SK-N-SH treated with all-trans-retinoic acid at 6 μM for 48 hours (cell line): ENCODE results near the gene TCF21.

Experiments
- ATAC-seq: fragments of 200-7000 bp; cut with Tn5 transposase; 3 replicates; pipeline ENCODE4 v1.9.1; 2020; ENCODE audit warnings: mild to moderate bottlenecking, moderate library complexity
- ARNTL ChIP-seq: fragments of 450-650 bp; formaldehyde crosslinking; IDR thresholded peaks from 2 replicates; pipeline ENCODE4 v1.5.0; 2020; ENCODE audit warnings: low read depth, mild to moderate bottlenecking, moderate library complexity, borderline replicate concordance
- BACH2 ChIP-seq: fragments of 250-450 bp; sonication (Bioruptor Pico); IDR thresholded peaks from 2 replicates; pipeline ENCODE4 v1.9.0; 2021; ENCODE audit warnings: mild to moderate bottlenecking, borderline replicate concordance
- CSDC2 ChIP-seq: fragments of 250-450 bp; sonication (Bioruptor Pico); IDR thresholded peaks from 2 replicates; pipeline ENCODE4 v1.5.0; 2020; ENCODE audit warnings: mild to moderate bottlenecking, moderate library complexity
- CSRNP3 ChIP-seq: fragments of 250-450 bp; sonication (Bioruptor Pico); IDR thresholded peaks from 2 replicates; pipeline ENCODE4 v1.5.1; 2021; ENCODE audit warnings: mild to moderate bottlenecking, moderate library complexity
- ESRRG ChIP-seq: fragments of 250-450 bp; sonication (Bioruptor Pico); IDR thresholded peaks from 2 replicates; pipeline ENCODE4 v1.6.1; 2021; ENCODE audit warnings: mild to moderate bottlenecking
- GLIS3 ChIP-seq: fragments of 250-450 bp; sonication (Bioruptor Pico); IDR thresholded peaks from 2 replicates; pipeline ENCODE4 v1.5.0; 2020; ENCODE audit warnings: mild to moderate bottlenecking, moderate library complexity
- ISL1 ChIP-seq: fragments of 250-450 bp; sonication (Bioruptor Pico); IDR thresholded peaks from 2 replicates; pipeline ENCODE4 v2.1.2; 2022; ENCODE audit warnings: mild to moderate bottlenecking, moderate library complexity
- OSR1 ChIP-seq: fragments of 250-450 bp; sonication (Bioruptor Pico); IDR thresholded peaks from 2 replicates; pipeline ENCODE4 v1.8.0; 2022; ENCODE audit warnings: moderate library complexity, mild to moderate bottlenecking, inconsistent platforms
- POU6F1 ChIP-seq: fragments of 250-450 bp; sonication (Bioruptor Pico); IDR thresholded peaks from 2 replicates; pipeline ENCODE4 v1.8.0; 2021; ENCODE audit warnings: low read depth, mild to moderate bottlenecking, moderate library complexity, borderline replicate concordance
- PPARA ChIP-seq: fragments of 250-450 bp; sonication (Bioruptor Pico); IDR thresholded peaks from 2 replicates; pipeline ENCODE4 v1.5.0; 2020; ENCODE audit warnings: mild to moderate bottlenecking, borderline replicate concordance
- RARB ChIP-seq: fragments of 250-450 bp; sonication (Bioruptor Pico); IDR thresholded peaks from 2 replicates; pipeline ENCODE4 v1.8.0; 2021; ENCODE audit warnings: mild to moderate bottlenecking, moderate library complexity
- SNAI2 ChIP-seq: fragments of 250-450 bp; sonication (Bioruptor Pico); IDR thresholded peaks from 2 replicates; pipeline ENCODE4 v1.5.0; 2020; ENCODE audit warnings: mild to moderate bottlenecking, moderate library complexity
- TCF4 ChIP-seq: fragments of 250-450 bp; sonication (Bioruptor Pico); IDR thresholded peaks from 2 replicates; pipeline ENCODE4 v1.8.0; 2021; ENCODE audit warnings: mild to moderate bottlenecking, moderate library complexity, borderline replicate concordance
- TOX ChIP-seq: fragments of 250-450 bp; sonication (Bioruptor Pico); IDR thresholded peaks from 2 replicates; pipeline ENCODE4 v1.8.0; 2021; ENCODE audit warnings: mild to moderate bottlenecking, moderate library complexity, borderline replicate concordance
- TSHZ2 ChIP-seq: fragments of 250-450 bp; sonication (Bioruptor Pico); IDR thresholded peaks from 2 replicates; pipeline ENCODE4 v1.5.0; 2020; ENCODE audit warnings: mild to moderate bottlenecking, moderate library complexity
- ZC3H10 ChIP-seq: fragments of 250-450 bp; sonication (Bioruptor Pico); IDR thresholded peaks from 2 replicates; pipeline ENCODE4 v1.5.1; 2021; ENCODE audit warnings: mild to moderate bottlenecking, moderate library complexity
- ZFP3 ChIP-seq: fragments of 250-450 bp; sonication (Bioruptor Pico); IDR thresholded peaks from 2 replicates; pipeline ENCODE4 v1.5.0; 2020; ENCODE audit warnings: mild to moderate bottlenecking, moderate library complexity
- ZFP30 ChIP-seq: fragments of 450-650 bp; formaldehyde crosslinking; IDR thresholded peaks from 2 replicates; pipeline ENCODE4 v1.5.0; 2022; ENCODE audit warnings: mild to moderate bottlenecking, moderate library complexity
- ZNF565 ChIP-seq: fragments of 450-650 bp; formaldehyde crosslinking; conservative IDR thresholded peaks from 2 replicates; pipeline ENCODE4 v1.5.0; 2020; ENCODE audit warnings: low read depth, mild to moderate bottlenecking, moderate library complexity
- ZNF70 ChIP-seq: fragments of 450-650 bp; formaldehyde crosslinking; IDR thresholded peaks from 2 replicates; pipeline ENCODE4 v1.5.0; 2020; ENCODE audit warnings: mild to moderate bottlenecking, moderate library complexity
- ZNF8 ChIP-seq: fragments of 450-650 bp; formaldehyde crosslinking; IDR thresholded peaks from 2 replicates; pipeline ENCODE4 v1.5.0; 2020; ENCODE audit warnings: mild to moderate bottlenecking, moderate library complexity

Gene TCF21

GRCh38 chr6:133894795-133895358 is 6.0 kb downstream of the TCF21 start:
- ATAC-seq = no peak
- TF ChIP-seq ESRRG (CRISPR knock-in tag) (no peak), CSRNP3 (CRISPR knock-in tag) (no peak), PPARA (no peak), TOX (CRISPR knock-in tag) (no peak), ZNF8 (CRISPR knock-in tag) (no peak), POU6F1 (CRISPR knock-in tag) (no peak), ZNF70 (CRISPR knock-in tag) (no peak), RARB (CRISPR knock-in tag) (no peak), ZFP3 (CRISPR knock-in tag) (no peak), ZC3H10 (CRISPR knock-in tag) (no peak), ZFP30 (CRISPR knock-in tag) (no peak), ARNTL (no peak), OSR1 (CRISPR knock-in tag) (no peak), CSDC2 (CRISPR knock-in tag) (no peak), SNAI2 (CRISPR knock-in tag) (no peak), BACH2 (CRISPR knock-in tag) (no peak), ISL1 (CRISPR knock-in tag) (no peak), ZNF565 (CRISPR knock-in tag) (no peak), TSHZ2 (CRISPR knock-in tag) (no peak)

GRCh38 chr6:133895573-133896343 is 6.8 kb downstream of the TCF21 start:
- no peak; the same call in 1 of the 3 replicates for ATAC-seq
- TF ChIP-seq OSR1 (CRISPR knock-in tag) = no peak
- TF ChIP-seq ZFP3 (CRISPR knock-in tag) = no peak
- no peak for TF ChIP-seq ZNF565 (CRISPR knock-in tag)

GRCh38 chr6:133896344-133896721 is 7.4 kb downstream of the TCF21 start:
- no peak for ATAC-seq
- TF ChIP-seq ISL1 (CRISPR knock-in tag) (no peak), CSDC2 (CRISPR knock-in tag) (no peak), ZFP30 (CRISPR knock-in tag) (no peak), ZC3H10 (CRISPR knock-in tag) (no peak), GLIS3 (CRISPR knock-in tag) (no peak), RARB (CRISPR knock-in tag) (no peak), ARNTL (no peak), ESRRG (CRISPR knock-in tag) (no peak)

GRCh38 chr6:133898263-133898662 is 9.3 kb downstream of the TCF21 start:
- no peak for ATAC-seq
- no peak for TF ChIP-seq GLIS3 (CRISPR knock-in tag)
- no peak for TF ChIP-seq PPARA
- no peak for TF ChIP-seq ESRRG (CRISPR knock-in tag)
- TF ChIP-seq TSHZ2 (CRISPR knock-in tag) = no peak
- TF ChIP-seq TCF4 (CRISPR knock-in tag) = no peak
- TF ChIP-seq TOX (CRISPR knock-in tag) = no peak
- TF ChIP-seq ISL1 (CRISPR knock-in tag) = no peak
- no peak for TF ChIP-seq CSDC2 (CRISPR knock-in tag)
- TF ChIP-seq ZNF565 (CRISPR knock-in tag) = no peak
- TF ChIP-seq CSRNP3 (CRISPR knock-in tag) = no peak
- TF ChIP-seq POU6F1 (CRISPR knock-in tag) = no peak
- TF ChIP-seq OSR1 (CRISPR knock-in tag) = no peak
- TF ChIP-seq ZNF70 (CRISPR knock-in tag) = no peak
